ENCODE results near the gene OR10C1. TPM values are rescaled to one million over a fixed set of nuclear protein-coding genes. Genes with fewer than 3 reads are reported as not detected.
A peak's percentile ranks its signal among the peaks of the same experiment; 100 is the strongest.
"Not testable (repeated sequence)": the region's sequence is repeated elsewhere in the genome, so short reads cannot be mapped to it uniquely, and the experiment has no call there.

OR10C1 gene
- total and polyA plus RNA-seq, 8 donors: not detected

DNA sequence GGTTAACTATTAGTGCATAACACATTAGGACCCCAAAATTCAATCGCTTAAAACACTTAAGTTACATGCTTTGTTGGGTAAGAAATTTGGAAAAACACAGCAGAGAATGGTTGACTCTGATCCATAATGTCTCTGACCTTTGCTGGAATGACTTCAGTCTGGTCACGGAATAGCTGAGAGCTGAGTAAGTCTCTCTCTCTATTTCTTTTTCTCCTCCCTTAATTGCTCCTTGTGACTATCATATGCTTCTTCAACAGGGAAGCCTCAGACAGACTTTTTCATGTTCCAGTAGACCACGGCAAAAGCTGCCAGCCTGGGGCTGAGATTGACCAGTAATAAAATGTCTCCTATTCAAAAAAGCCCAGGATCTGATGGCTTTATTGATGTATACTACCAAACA, 19.6 kb upstream of the OR10C1 start:
- Histone ChIP-seq H3K27ac (no peak overlapping the region), H3K4me3 (no peak overlapping the region), H3K36me3 (no peaks in the 10 kb centered on the region), H3K9me3 (no peaks in the 10 kb centered on the region), H3K4me1 (no peaks in the 10 kb centered on the region), H3K27me3 (no peaks in the 10 kb centered on the region)
- intact Hi-C loops (cut with DNase I): no loop called here
- DNase-seq: no peak
- FAIRE-seq: no peak
- TF ChIP-seq CTCF (IDR thresholded peaks at IDR 0.05): no peak
- no peak for ATAC-seq
- WGBS, 2 donors: 68 to 72% methylated on average over 3 of the region's 3 CpGs

GRCh38 chr6:29424168-29424567, 14.9 kb upstream of the OR10C1 start:
- no peak for TF ChIP-seq CTCF (IDR thresholded peaks at IDR 0.05)
- no peak for FAIRE-seq
- no peak for DNase-seq
- no peaks in the 10 kb centered on the region for H3K27me3 ChIP-seq
- no peak overlapping the region for H3K4me3 ChIP-seq
- intact Hi-C loops (cut with DNase I): loop anchor here in 1 of 3 donors (10.0 kb wide), 1 partner anchor 161 kb away; the partner anchor contains the start of gene OR2H2
- no peaks in the 10 kb centered on the region for H3K9me3 ChIP-seq
- whole genome bisulfite sequencing, 2 donors: 82 to 86% methylated on average over 2 of the region's 2 CpGs
- no peak for ATAC-seq
- H3K36me3 ChIP-seq: no peaks in the 10 kb centered on the region
- no peaks in the 10 kb centered on the region for H3K4me1 ChIP-seq
- H3K27ac ChIP-seq: no peak overlapping the region

GRCh38 chr6:29424575-29424974, 14.5 kb upstream of the OR10C1 start:
- no peaks in the 10 kb centered on the region for H3K27me3 ChIP-seq
- WGBS, 2 donors: 31 to 34% methylated on average over 2 of the region's 2 CpGs
- no peak overlapping the region for H3K4me3 ChIP-seq
- H3K9me3 ChIP-seq: no peaks in the 10 kb centered on the region
- no peak for FAIRE-seq
- H3K36me3 ChIP-seq: no peaks in the 10 kb centered on the region
- intact Hi-C loops (cut with DNase I): loop anchor here in 1 of 3 donors (10.0 kb wide), 1 partner anchor 160 kb away; the partner anchor contains the start of gene OR2H2
- no peak for DNase-seq
- no peak overlapping the region for H3K27ac ChIP-seq
- H3K4me1 ChIP-seq: no peaks in the 10 kb centered on the region
- TF ChIP-seq CTCF (IDR thresholded peaks at IDR 0.05): no peak
- ATAC-seq: no peak

DNA sequence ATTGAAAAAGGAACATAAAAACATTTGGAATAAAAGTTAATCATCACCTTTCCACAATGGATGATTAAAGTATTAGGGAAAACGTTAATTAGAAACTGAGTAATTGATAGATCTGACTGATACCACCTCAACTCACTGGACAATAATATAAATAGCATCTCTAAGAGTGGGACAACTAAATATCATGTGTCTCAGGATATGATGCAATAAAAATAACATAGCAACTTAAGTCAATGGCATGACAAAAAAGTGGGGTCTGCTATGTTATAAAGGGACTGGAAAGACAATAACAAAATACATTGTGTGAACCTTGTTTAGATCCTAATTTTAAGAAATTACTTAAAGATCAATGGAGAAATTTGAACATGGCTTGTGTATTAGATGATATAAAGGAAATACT, 14.0 kb upstream of the OR10C1 start:
- Histone ChIP-seq H3K27me3 (no peaks in the 10 kb centered on the region), H3K4me1 (no peaks in the 10 kb centered on the region), H3K9me3 (no peaks in the 10 kb centered on the region), H3K4me3 (no peak overlapping the region), H3K27ac (no peak overlapping the region), H3K36me3 (no peaks in the 10 kb centered on the region)
- DNase-seq (no peak), ATAC-seq (no peak), FAIRE-seq (no peak)
- TF ChIP-seq CTCF (IDR thresholded peaks at IDR 0.05): no peak
- intact Hi-C loops (cut with DNase I): loop anchor here in 1 of 3 donors (10.0 kb wide), 1 partner anchor 160 kb away; the partner anchor contains the start of gene OR2H2
- WGBS, 2 donors: 23 to 33% methylated on average over 1 of the region's 1 CpG

DNA sequence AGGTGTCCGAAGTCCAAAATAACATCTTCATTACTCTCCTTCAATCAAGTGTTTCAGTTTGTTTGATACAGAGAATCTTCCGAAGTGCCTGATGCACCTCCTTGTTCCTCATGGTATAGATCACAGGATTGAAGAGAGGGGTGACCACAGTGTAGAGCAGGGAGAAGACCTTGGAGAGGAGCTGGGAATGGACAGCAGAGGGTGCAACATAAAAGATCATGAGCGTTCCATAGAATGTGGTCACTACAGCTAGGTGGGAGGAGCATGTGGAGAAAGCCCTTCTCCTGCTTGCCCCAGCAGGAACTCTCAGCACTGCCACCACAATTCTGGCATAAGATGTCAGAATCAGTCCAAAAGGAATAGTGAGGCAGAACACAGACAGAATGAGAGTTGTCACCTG, 12.5 kb upstream of the OR10C1 start:
- no peak for DNase-seq
- no peak for TF ChIP-seq CTCF (IDR thresholded peaks at IDR 0.05)
- Histone ChIP-seq H3K9me3 (no peaks in the 10 kb centered on the region), H3K4me1 (no peaks in the 10 kb centered on the region), H3K4me3 (no peak overlapping the region), H3K27me3 (no peaks in the 10 kb centered on the region), H3K27ac (no peak overlapping the region), H3K36me3 (no peaks in the 10 kb centered on the region)
- no peak for FAIRE-seq
- no peak for ATAC-seq
- 65 to 66% methylated on average over 3 of the region's 3 CpGs for WGBS, 2 donors
- intact Hi-C loops (cut with DNase I): loop anchor here in 1 of 3 donors (10.0 kb wide), 1 partner anchor 158 kb away; the partner anchor contains the start of gene OR2H2

DNA sequence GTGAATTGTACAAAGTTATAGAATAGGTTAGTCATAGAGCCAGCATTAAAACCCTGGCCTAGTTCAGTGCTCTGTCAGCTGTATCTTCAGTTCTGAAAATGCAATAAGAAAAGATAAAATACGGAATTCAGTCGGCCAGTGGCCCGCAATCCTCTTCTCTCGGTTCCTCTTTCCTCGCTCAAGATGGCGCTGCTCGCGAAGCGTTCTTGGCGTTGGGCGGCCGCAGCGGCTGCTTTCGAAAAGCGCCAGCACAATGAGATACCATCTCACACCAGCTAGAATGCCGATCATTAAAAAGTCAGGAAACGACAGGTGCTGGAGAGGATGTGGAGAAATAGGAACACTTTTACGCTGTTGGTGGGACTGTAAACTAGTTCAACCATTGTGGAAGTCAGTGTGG, 2.4 kb upstream of the OR10C1 start:
- H3K4me3 ChIP-seq; H3K27me3 ChIP-seq; H3K27ac ChIP-seq; intact Hi-C loops (cut with DNase I); ATAC-seq; H3K4me1 ChIP-seq; H3K36me3 ChIP-seq; FAIRE-seq; H3K9me3 ChIP-seq: not testable (repeated sequence)
- 56 to 66% methylated on average over 18 of the region's 18 CpGs for WGBS, 2 donors
- DNase-seq: peak in 1 of 6 donors; percentile 37
